ENCODE data around the gene FAU. TPM values are rescaled to one million over a fixed set of nuclear protein-coding genes. Genes with fewer than 3 reads are reported as not detected.

Gene FAU
- total and polyA plus RNA-seq, 2 of the 13 experiments (the other 11 are each of a cell fraction or from before 2014, with no cell fraction given) = 374 to 869 TPM

- TF ChIP-seq RARG (CRISPR knock-in tag; IDR thresholded peaks at IDR 0.05; ENCODE audit: low read depth) (no peak), KLF6 (CRISPR knock-in tag; IDR thresholded peaks at IDR 0.05) (no peak), JARID2 (CRISPR knock-in tag; IDR thresholded peaks at IDR 0.05; ENCODE audit: insufficient replicate concordance) (no peak), THAP11 (CRISPR knock-in tag; IDR thresholded peaks at IDR 0.05) (peak; percentile 93), ZNF598 (CRISPR knock-in tag; IDR thresholded peaks at IDR 0.05; ENCODE audit: borderline replicate concordance) (peak; percentile 39; the same call in 1 of the 2 replicates), ZFP62 (CRISPR knock-in tag; IDR thresholded peaks at IDR 0.05) (no peak), SCMH1 (CRISPR knock-in tag; IDR thresholded peaks at IDR 0.05; ENCODE audit: borderline replicate concordance) (no peak), ZNF691 (CRISPR knock-in tag; IDR thresholded peaks at IDR 0.05; ENCODE audit: borderline replicate concordance, low read depth) (peak; percentile 50; the same call in 1 of the 2 replicates), PPARG (CRISPR knock-in tag; conservative IDR thresholded peaks at IDR 0.05) (no peak; the same call in 1 of the 2 replicates), SMC3 (IDR thresholded peaks at IDR 0.05; ENCODE audit: low read length) (peak; percentile 76), PAX8 (CRISPR knock-in tag; IDR thresholded peaks at IDR 0.05; ENCODE audit: borderline replicate concordance) (0 out of 2 replicates have a peak, but pooled peaks have one; percentile 53), HES4 (CRISPR knock-in tag; IDR thresholded peaks at IDR 0.05; ENCODE audit: borderline replicate concordance) (peak; percentile 80), ZBTB10 (CRISPR knock-in tag; IDR thresholded peaks at IDR 0.05; ENCODE audit: borderline replicate concordance) (no peak), NCOR1 (IDR thresholded peaks at IDR 0.05; ENCODE audit: borderline replicate concordance, low read length) (no peak), ETV5 (CRISPR knock-in tag; IDR thresholded peaks at IDR 0.05; ENCODE audit: borderline replicate concordance) (peak; percentile 37; the same call in 1 of the 2 replicates), ZNF225 (CRISPR knock-in tag; IDR thresholded peaks at IDR 0.05) (peak; percentile 44; the same call in 1 of the 2 replicates), SRF (IDR thresholded peaks at IDR 0.05; ENCODE audit: low read depth, low read length) (peak; percentile 67; the same call in 1 of the 2 replicates)
- TF ChIP-seq, protein P1, sequence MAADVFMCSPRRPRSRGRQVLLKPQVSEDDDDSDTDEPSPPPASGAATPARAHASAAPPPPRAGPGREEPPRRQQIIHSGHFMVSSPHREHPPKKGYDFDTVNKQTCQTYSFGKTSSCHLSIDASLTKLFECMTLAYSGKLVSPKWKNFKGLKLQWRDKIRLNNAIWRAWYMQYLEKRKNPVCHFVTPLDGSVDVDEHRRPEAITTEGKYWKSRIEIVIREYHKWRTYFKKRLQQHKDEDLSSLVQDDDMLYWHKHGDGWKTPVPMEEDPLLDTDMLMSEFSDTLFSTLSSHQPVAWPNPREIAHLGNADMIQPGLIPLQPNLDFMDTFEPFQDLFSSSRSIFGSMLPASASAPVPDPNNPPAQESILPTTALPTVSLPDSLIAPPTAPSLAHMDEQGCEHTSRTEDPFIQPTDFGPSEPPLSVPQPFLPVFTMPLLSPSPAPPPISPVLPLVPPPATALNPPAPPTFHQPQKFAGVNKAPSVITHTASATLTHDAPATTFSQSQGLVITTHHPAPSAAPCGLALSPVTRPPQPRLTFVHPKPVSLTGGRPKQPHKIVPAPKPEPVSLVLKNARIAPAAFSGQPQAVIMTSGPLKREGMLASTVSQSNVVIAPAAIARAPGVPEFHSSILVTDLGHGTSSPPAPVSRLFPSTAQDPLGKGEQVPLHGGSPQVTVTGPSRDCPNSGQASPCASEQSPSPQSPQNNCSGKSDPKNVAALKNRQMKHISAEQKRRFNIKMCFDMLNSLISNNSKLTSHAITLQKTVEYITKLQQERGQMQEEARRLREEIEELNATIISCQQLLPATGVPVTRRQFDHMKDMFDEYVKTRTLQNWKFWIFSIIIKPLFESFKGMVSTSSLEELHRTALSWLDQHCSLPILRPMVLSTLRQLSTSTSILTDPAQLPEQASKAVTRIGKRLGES (CRISPR knock-in tag; IDR thresholded peaks at IDR 0.05; ENCODE audit: borderline replicate concordance) = no peak
- TF ChIP-seq, protein P2, sequence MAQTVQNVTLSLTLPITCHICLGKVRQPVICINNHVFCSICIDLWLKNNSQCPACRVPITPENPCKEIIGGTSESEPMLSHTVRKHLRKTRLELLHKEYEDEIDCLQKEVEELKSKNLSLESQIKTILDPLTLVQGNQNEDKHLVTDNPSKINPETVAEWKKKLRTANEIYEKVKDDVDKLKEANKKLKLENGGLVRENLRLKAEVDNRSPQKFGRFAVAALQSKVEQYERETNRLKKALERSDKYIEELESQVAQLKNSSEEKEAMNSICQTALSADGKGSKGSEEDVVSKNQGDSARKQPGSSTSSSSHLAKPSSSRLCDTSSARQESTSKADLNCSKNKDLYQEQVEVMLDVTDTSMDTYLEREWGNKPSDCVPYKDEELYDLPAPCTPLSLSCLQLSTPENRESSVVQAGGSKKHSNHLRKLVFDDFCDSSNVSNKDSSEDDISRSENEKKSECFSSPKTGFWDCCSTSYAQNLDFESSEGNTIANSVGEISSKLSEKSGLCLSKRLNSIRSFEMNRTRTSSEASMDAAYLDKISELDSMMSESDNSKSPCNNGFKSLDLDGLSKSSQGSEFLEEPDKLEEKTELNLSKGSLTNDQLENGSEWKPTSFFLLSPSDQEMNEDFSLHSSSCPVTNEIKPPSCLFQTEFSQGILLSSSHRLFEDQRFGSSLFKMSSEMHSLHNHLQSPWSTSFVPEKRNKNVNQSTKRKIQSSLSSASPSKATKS (CRISPR knock-in tag; IDR thresholded peaks at IDR 0.05) = no peak; the same call in 1 of the 2 replicates
Measured at GRCh38 chr11:65117206-65118096, 4.5 kb downstream of the FAU start, which contains the start of gene ZNHIT2 (continued).

All from HepG2 (cell line).